Tibial artery (tissue), 4 donors: ENCODE measurements around the gene IL21.

Experiments used
- DNase-seq, 2 donors: peaks; one replicate each; pipeline ENCODE4 v3.0.0-alpha.2; 2019
- H3K27ac ChIP-seq, 2 donors: fragments of 200-600 bp; sonication (generic) in 1 of 2; 1 replicate in 1 of 2; 2 replicates in 1 of 2; pipeline ENCODE4 v1.5.1; 2018 to 2019; ENCODE audit warnings: mild to moderate bottlenecking in 1 of 2
- H3K27me3 ChIP-seq, 2 donors: fragments of 200-600 bp; sonication (generic) in 1 of 2; one replicate each; pipeline versions ENCODE4 v1.5.1 to v1.6.0; 2016 to 2019
- H3K36me3 ChIP-seq, 3 donors: fragments of 200-600 bp; sonication (generic) in 2 of 3; one replicate each; pipeline ENCODE4 v1.5.1; 2016 to 2019; ENCODE audit warnings: mild to moderate bottlenecking in 2 of 3
- H3K4me1 ChIP-seq, 4 donors: fragments of 200-600 bp; sonication (generic) in 2 of 4; 1 replicate in 3 of 4; 2 replicates in 1 of 4; pipeline ENCODE4 v1.5.1; 2016 to 2019
- H3K4me3 ChIP-seq, 2 donors: fragments of 200-600 bp; sonication (generic) in 1 of 2; 1 replicate in 1 of 2; 2 replicates in 1 of 2; pipeline ENCODE4 v1.5.1; 2018 to 2019; ENCODE audit warnings: mild to moderate bottlenecking in 2 of 2
- H3K9me3 ChIP-seq, 3 donors: fragments of 200-600 bp; sonication (generic) in 1 of 3; one replicate each; pipeline ENCODE4 v1.5.1; 2016 to 2019
- intact Hi-C: fragments of 100-400 bp; cut with DNase I; formaldehyde crosslinking; loops from one replicate; pipeline ENCODE4 v1.15.0; 2023; ENCODE audit warnings: low total_unique reads
- TF ChIP-seq, protein P1 (sequence below), 2 experiments: fragments of 200-600 bp in 1 of 2; fragments of 450-650 bp in 1 of 2; IDR thresholded peaks; one replicate each; pipeline ENCODE4 v1.5.1; 2017 to 2019; ENCODE audit warnings: antibody characterized with exemption in 2 of 2, mild to moderate bottlenecking in 1 of 2, moderate library complexity in 1 of 2

The IL21 gene

DNA sequence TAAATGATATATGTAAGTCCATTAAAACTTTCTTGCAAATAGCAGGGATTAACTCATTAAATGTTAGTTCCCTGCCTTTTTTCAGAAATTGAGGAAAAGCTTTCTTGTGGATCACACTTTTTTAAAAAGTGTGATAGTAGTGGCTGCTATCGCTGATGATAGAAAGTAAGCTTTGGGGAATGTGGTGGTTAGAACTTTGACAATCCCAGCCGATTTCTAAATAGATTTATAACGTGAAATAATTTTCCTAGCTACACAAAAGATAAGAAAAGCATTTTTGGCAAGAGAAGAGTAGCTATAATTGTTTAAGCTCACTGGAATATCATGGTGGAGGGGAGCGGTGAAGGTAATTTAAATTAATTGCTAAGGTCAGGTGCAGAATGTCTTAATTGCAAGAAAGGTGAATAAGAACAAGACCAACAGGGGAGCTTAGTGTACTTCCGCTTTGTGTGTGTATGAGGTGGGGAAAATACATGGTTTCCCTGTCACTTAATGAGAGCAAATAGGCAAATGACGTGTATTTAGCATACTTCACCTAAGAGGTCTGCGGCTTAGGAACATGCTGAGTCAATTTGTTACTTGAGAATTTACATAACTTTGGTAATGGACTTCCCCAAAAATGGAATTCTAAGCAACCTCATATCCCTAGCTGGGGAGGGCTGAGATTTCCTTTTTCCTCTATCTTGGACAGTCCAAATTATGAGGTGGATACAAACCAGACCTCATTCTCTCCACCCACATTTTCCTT is 11.7 kb upstream of the IL21 start:
- Histone ChIP-seq H3K4me3 (no peak overlapping the region), H3K4me1 (no peaks in the 10 kb centered on the region), H3K36me3 (no peaks in the 10 kb centered on the region), H3K27ac (no peak overlapping the region), H3K27me3 (no peaks in the 10 kb centered on the region), H3K9me3 (no peaks in the 10 kb centered on the region)
- TF ChIP-seq, protein P1, sequence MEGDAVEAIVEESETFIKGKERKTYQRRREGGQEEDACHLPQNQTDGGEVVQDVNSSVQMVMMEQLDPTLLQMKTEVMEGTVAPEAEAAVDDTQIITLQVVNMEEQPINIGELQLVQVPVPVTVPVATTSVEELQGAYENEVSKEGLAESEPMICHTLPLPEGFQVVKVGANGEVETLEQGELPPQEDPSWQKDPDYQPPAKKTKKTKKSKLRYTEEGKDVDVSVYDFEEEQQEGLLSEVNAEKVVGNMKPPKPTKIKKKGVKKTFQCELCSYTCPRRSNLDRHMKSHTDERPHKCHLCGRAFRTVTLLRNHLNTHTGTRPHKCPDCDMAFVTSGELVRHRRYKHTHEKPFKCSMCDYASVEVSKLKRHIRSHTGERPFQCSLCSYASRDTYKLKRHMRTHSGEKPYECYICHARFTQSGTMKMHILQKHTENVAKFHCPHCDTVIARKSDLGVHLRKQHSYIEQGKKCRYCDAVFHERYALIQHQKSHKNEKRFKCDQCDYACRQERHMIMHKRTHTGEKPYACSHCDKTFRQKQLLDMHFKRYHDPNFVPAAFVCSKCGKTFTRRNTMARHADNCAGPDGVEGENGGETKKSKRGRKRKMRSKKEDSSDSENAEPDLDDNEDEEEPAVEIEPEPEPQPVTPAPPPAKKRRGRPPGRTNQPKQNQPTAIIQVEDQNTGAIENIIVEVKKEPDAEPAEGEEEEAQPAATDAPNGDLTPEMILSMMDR (IDR thresholded peaks at IDR 0.05): no peak
- DNase-seq: no peak
- intact Hi-C loops: no loop called here

DNA sequence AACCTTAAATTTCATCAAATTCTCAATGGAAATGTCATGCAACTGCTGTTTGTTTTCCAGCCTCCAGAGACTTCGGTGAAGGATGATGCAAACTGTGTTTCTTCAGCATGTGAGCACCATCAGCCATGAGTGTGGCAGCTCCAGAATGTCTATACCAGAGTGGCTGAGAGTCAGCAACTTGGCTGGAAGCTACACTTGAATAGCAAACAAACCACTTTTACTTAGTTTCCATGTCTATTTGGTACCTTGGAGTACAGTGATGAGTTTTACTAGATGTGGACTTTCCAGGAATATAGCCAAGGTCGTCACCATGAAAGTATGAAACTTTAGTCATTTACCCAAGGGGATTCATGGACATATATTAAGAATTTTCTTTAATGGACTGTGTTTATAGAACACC is 4.3 kb upstream of the IL21 start:
- Histone ChIP-seq H3K27me3 (no peaks in the 10 kb centered on the region), H3K4me1 (no peaks in the 10 kb centered on the region), H3K9me3 (no peaks in the 10 kb centered on the region), H3K27ac (no peak overlapping the region), H3K36me3 (no peaks in the 10 kb centered on the region), H3K4me3 (no peak overlapping the region)
- TF ChIP-seq, protein P1 (IDR thresholded peaks at IDR 0.05): no peak
- DNase-seq: no peak
- intact Hi-C loops: no loop called here

DNA sequence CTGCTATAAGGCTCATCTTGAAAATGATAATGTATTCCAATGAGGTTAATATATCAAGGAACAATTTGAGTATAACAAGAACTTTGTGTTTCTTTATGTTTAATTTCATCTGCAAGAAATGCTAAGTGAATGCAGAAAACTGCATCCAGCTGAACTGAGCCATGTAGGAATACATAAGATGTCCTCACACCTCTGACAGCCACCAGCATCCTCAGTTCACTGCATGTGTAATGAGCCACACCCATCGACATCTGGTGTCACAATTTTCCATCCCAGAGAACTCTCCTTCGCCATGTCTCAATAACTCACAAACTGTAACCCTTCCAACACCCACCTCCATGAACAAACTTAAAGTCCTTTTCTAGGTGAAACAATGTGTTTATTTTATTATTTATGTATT is 3.3 kb upstream of the IL21 start:
- TF ChIP-seq, protein P1 (IDR thresholded peaks at IDR 0.05): no peak
- H3K4me3 ChIP-seq: no peak overlapping the region
- no peak overlapping the region for H3K27ac ChIP-seq
- DNase-seq: no peak
- H3K4me1 ChIP-seq: no peaks in the 10 kb centered on the region
- H3K36me3 ChIP-seq: no peaks in the 10 kb centered on the region
- H3K27me3 ChIP-seq: no peaks in the 10 kb centered on the region
- H3K9me3 ChIP-seq: no peaks in the 10 kb centered on the region
- intact Hi-C loops: no loop called here

DNA sequence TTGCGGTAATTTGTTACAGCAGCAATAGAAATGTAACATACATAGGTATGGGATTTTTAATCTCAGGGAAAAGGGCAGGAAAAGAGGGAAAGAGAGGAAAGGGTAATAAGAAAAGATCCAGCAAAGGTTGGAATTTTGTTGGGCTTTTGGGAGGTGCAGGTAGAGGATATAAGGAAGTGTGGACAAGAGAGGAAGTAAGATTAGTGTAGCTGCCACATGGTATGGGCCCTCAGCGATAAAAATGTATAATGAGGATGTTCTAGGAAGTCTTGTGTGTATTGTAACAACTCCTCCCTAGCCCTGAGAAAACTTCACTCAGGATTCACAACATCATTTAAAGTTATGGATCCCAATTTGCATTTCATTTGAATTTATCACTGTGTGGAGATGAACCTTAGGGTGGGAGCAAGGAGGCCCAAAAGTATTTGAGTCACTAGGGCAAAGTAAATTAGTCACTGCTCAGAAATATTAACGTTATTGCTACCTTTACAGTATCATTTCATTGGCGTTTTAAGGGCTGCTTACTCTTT is 2.8 kb upstream of the IL21 start:
- TF ChIP-seq, protein P1 (IDR thresholded peaks at IDR 0.05): no peak

DNA sequence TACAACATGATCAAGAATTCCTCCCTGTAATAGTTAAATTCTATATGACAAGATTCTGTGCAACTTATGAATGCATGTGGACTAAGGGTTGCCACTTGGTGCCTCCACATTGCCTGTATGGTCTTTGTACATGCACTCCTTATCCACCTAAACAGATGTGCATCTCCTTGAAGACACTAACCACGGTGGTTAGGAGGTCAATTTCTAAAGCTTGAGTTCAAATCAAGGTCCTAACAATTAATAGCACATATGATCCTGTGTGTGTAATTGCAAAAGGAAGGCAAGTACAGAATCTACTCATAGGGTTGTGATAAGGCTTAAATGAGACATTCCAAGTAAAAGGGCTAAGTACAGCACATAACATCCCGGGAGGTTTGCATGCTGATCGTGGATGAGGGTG is 1.5 kb upstream of the IL21 start:
- H3K27ac ChIP-seq: no peak overlapping the region
- H3K4me3 ChIP-seq: no peak overlapping the region
- H3K27me3 ChIP-seq: no peaks in the 10 kb centered on the region
- TF ChIP-seq, protein P1 (IDR thresholded peaks at IDR 0.05): no peak
- H3K4me1 ChIP-seq: peaks cover 0 to 4% (median 0%) of the 10 kb centered on the region in 4 donors
- H3K9me3 ChIP-seq: no peaks in the 10 kb centered on the region
- DNase-seq: no peak
- no peaks in the 10 kb centered on the region for H3K36me3 ChIP-seq
- intact Hi-C loops: no loop called here

More for the DNA sequence above, 2.8 kb upstream of the IL21 start:
- Histone ChIP-seq H3K9me3 (no peaks in the 10 kb centered on the region), H3K36me3 (no peaks in the 10 kb centered on the region), H3K27me3 (no peaks in the 10 kb centered on the region), H3K27ac (no peak overlapping the region), H3K4me1 (no peaks in the 10 kb centered on the region), H3K4me3 (no peak overlapping the region)
- no peak for DNase-seq
- intact Hi-C loops: no loop called here
